Transverse colon (tissue), 4 donors: ENCODE measurements around the gene GPR61.

Experiments
- EP300 ChIP-seq: sonication (generic); formaldehyde crosslinking; IDR thresholded peaks from one replicate; pipeline ENCODE4 v1.6.1; 2017; ENCODE audit warnings: antibody characterized with exemption, low read depth
- POLR2A ChIP-seq: fragments of 450-650 bp; IDR thresholded peaks from one replicate; pipeline ENCODE4 v1.6.1; 2016; ENCODE audit warnings: antibody characterized with exemption, mild to moderate bottlenecking, moderate library complexity
- POLR2AphosphoS5 ChIP-seq, 3 donors: sonication (generic); formaldehyde crosslinking; IDR thresholded peaks; one replicate each; pipeline ENCODE4 v1.6.1; 2016; ENCODE audit warnings: antibody characterized with exemption in 3 of 3
- TF ChIP-seq, protein P1 (sequence below), 5 experiments: fragments of 200-600 bp in 3 of 5; fragments of 450-650 bp in 2 of 5; sonication (generic) in 3 of 5; IDR thresholded peaks; 1 replicate in 2 of 5; 2 replicates in 3 of 5; pipeline ENCODE4 v1.5.1; 2016 to 2017; ENCODE audit warnings: antibody characterized with exemption in 5 of 5, inconsistent platforms in 3 of 5, mild to moderate bottlenecking in 2 of 5, moderate library complexity in 1 of 5

DNA sequence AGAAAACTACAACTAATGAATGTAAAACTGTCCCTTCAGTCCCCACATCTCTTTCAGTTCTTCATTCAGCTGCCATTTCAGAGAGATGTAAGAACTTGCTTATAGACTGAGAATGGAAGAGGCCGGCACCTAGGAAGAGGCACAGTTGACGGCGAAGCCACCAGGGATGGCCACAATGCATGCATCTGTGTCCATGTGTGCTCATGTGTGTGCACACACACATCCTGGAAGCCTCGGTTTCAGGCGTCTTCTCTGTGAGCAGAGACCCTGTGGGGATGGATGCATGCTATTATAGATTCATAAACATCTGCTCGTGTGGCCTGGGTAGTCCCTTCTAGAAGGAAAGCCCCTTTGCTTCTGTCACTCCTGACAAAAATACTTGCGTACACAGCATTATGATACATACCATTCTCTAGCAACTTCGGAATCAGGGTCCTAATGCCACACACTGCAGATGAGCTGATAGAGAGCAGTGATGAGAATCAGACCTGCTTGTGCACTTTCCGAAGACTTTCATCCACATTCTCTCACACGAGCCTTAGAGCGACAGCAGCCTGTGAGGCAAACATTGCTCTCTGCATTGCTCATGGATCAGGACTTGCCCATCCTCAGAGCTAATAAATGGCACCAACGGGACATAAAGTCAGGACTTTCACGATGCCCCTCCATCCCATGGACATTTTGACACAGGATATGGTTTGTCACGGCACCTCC, 12.4 kb upstream of the GPR61 start:
- TF ChIP-seq, protein P1, sequence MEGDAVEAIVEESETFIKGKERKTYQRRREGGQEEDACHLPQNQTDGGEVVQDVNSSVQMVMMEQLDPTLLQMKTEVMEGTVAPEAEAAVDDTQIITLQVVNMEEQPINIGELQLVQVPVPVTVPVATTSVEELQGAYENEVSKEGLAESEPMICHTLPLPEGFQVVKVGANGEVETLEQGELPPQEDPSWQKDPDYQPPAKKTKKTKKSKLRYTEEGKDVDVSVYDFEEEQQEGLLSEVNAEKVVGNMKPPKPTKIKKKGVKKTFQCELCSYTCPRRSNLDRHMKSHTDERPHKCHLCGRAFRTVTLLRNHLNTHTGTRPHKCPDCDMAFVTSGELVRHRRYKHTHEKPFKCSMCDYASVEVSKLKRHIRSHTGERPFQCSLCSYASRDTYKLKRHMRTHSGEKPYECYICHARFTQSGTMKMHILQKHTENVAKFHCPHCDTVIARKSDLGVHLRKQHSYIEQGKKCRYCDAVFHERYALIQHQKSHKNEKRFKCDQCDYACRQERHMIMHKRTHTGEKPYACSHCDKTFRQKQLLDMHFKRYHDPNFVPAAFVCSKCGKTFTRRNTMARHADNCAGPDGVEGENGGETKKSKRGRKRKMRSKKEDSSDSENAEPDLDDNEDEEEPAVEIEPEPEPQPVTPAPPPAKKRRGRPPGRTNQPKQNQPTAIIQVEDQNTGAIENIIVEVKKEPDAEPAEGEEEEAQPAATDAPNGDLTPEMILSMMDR (IDR thresholded peaks at IDR 0.05): no peak
- TF ChIP-seq POLR2A (no peak), EP300 (no peak), POLR2AphosphoS5 (IDR thresholded peaks at IDR 0.05) (no peak)
